Measurements from ENCODE around the gene KAT6B. TPM values are rescaled to one million over a fixed set of nuclear protein-coding genes. Genes with fewer than 3 reads are reported as not detected.
A peak's percentile ranks its signal among the peaks of the same experiment; 100 is the strongest.

KAT6B gene
- total and polyA plus RNA-seq, 2 donors from 2014 or later: 2.9 to 34.2 TPM

DNA sequence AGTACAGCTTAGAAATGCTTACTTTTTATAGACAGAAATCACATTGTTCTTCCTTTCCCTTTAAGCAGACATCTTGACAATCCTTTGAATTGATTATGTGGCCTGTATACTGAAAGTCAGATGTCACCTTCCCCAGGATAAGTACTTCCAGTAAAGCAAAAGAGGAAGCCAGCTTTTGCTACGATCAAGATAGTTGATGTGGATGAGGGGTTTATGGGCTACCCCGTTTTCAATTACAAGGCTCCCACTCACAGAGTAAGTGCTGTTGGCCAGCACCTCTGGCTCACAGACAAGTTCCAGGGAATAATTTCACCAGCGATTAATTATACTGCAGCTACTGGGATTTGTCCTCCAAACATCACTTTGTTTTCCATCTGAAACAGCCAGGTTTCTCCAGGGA lies 189.9 kb downstream of the KAT6B start:
- intact Hi-C loops (cut with DNase I): no loop called here

DNA sequence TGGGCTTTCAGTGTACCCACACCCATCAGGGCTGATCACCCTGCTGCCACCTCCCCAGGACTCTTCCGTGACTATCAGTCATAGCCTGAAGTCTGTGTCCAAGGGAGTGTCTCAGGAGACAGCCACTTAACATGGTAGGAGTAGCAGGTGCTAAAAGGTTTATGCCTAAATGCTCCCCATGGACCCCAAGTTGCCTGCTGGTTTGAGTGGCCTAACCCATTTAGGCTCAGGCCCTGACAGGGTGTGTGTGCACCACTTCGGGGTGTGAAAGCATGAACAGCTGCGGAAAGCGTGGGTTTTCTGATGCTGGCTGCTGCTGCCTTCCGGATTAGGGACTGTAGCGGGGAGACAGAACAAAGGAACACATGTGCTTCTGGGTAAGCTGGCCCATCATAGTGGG lies 191.9 kb downstream of the KAT6B start:
- Histone ChIP-seq H3K27me3 (ENCODE audit: control insufficient read depth, insufficient read depth, low read length) (no peaks in the 10 kb centered on the region), H3K36me3 (ENCODE audit: control insufficient read depth in 2 of 3, insufficient read depth in 3 of 3, low read length in 3 of 3) (peaks cover 0 to 15% (median 0%) of the 10 kb centered on the region in 3 donors), H3K9ac (ENCODE audit: low read length in 3 of 3) (no peak overlapping the region), H3K4me3 (ENCODE audit: low read length in 3 of 3) (no peak overlapping the region), H3K4me1 (ENCODE audit: control insufficient read depth in 2 of 3, insufficient read depth in 2 of 3, low read depth in 1 of 3, low read length in 3 of 3) (peaks cover 0 to 4% (median 0%) of the 10 kb centered on the region in 3 donors), H3K27ac (ENCODE audit: low read depth in 2 of 2, low read length in 2 of 2) (no peak overlapping the region), H3K9me3 (ENCODE audit: control insufficient read depth in 2 of 3, insufficient read depth in 1 of 3, low read length in 3 of 3) (no peaks in the 10 kb centered on the region)
- no peak for DNase-seq
- no peak for FAIRE-seq
- intact Hi-C loops (cut with DNase I): no loop called here
- TF ChIP-seq, protein P1, sequence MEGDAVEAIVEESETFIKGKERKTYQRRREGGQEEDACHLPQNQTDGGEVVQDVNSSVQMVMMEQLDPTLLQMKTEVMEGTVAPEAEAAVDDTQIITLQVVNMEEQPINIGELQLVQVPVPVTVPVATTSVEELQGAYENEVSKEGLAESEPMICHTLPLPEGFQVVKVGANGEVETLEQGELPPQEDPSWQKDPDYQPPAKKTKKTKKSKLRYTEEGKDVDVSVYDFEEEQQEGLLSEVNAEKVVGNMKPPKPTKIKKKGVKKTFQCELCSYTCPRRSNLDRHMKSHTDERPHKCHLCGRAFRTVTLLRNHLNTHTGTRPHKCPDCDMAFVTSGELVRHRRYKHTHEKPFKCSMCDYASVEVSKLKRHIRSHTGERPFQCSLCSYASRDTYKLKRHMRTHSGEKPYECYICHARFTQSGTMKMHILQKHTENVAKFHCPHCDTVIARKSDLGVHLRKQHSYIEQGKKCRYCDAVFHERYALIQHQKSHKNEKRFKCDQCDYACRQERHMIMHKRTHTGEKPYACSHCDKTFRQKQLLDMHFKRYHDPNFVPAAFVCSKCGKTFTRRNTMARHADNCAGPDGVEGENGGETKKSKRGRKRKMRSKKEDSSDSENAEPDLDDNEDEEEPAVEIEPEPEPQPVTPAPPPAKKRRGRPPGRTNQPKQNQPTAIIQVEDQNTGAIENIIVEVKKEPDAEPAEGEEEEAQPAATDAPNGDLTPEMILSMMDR (IDR thresholded peaks at IDR 0.05; ENCODE audit: borderline replicate concordance, extremely low read depth, insufficient read depth): no peak

More for the DNA sequence above, 189.9 kb downstream of the KAT6B start:
- H3K36me3 ChIP-seq (ENCODE audit: control insufficient read depth in 2 of 3, insufficient read depth in 3 of 3, low read length in 3 of 3): peaks cover 0 to 7% (median 4%) of the 10 kb centered on the region in 3 donors
- no peak overlapping the region for H3K9ac ChIP-seq (ENCODE audit: low read length in 3 of 3)
- TF ChIP-seq, protein P1 (IDR thresholded peaks at IDR 0.05; ENCODE audit: borderline replicate concordance, extremely low read depth, insufficient read depth): no peak
- peaks cover 0 to 4% (median 0%) of the 10 kb centered on the region in 3 donors for H3K4me1 ChIP-seq (ENCODE audit: control insufficient read depth in 2 of 3, insufficient read depth in 2 of 3, low read depth in 1 of 3, low read length in 3 of 3)
- no peak overlapping the region for H3K27ac ChIP-seq (ENCODE audit: low read depth in 2 of 2, low read length in 2 of 2)
- peak in 3 of 5 donors; percentile 48 to 71 (median 65) for DNase-seq
- no peak overlapping the region for H3K4me3 ChIP-seq (ENCODE audit: low read length in 3 of 3)
- H3K27me3 ChIP-seq (ENCODE audit: control insufficient read depth, insufficient read depth, low read length): no peaks in the 10 kb centered on the region
- FAIRE-seq: no peak
- no peaks in the 10 kb centered on the region for H3K9me3 ChIP-seq (ENCODE audit: control insufficient read depth in 2 of 3, insufficient read depth in 1 of 3, low read length in 3 of 3)

DNA sequence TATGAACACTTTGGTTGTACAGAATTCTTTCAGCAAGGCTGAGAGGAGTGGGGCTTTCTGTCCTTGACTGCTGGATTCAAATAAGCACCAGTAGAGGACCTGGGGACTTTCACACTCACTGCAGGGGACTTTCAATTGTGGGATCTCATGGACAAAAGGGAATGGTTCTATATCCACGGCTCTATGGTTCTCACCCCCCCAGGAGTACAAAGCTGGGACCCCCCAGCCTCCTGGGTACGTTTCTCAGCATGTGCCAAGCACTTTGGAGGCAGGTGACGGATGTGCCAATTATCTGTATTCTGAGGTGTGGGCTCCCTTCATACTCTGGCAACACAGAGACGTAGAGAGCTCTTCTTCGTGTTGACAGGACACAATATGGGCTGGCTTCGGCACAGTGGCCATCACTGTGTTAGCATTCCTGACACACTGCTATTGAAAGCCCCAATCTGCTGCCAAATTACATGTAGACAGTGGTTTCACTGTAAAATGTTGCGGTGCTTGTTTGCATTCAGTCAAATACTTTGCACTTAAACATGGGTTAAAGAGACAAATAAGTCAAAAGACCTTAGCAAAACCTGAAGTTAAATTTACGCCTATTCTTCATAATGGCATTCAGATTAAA lies 192.4 kb downstream of the KAT6B start:
- Histone ChIP-seq H3K9me3 (ENCODE audit: control insufficient read depth in 2 of 3, insufficient read depth in 1 of 3, low read length in 3 of 3) (no peaks in the 10 kb centered on the region), H3K9ac (ENCODE audit: low read length in 3 of 3) (no peak overlapping the region), H3K27ac (ENCODE audit: low read depth in 2 of 2, low read length in 2 of 2) (no peak overlapping the region), H3K4me3 (ENCODE audit: low read length in 3 of 3) (no peak overlapping the region), H3K27me3 (ENCODE audit: control insufficient read depth, insufficient read depth, low read length) (no peaks in the 10 kb centered on the region), H3K4me1 (ENCODE audit: control insufficient read depth in 2 of 3, insufficient read depth in 2 of 3, low read depth in 1 of 3, low read length in 3 of 3) (peaks cover 0 to 2% (median 0%) of the 10 kb centered on the region in 3 donors), H3K36me3 (ENCODE audit: control insufficient read depth in 2 of 3, insufficient read depth in 3 of 3, low read length in 3 of 3) (peaks cover 0 to 15% (median 0%) of the 10 kb centered on the region in 3 donors)
- intact Hi-C loops (cut with DNase I): no loop called here
- DNase-seq (no peak), FAIRE-seq (no peak)
- TF ChIP-seq, protein P1 (IDR thresholded peaks at IDR 0.05; ENCODE audit: borderline replicate concordance, extremely low read depth, insufficient read depth): no peak
